Retinal pigment epithelial cell (primary cell): ENCODE results near the gene PRKAG2.

Source experiments
- DNase-seq: peaks from one replicate; pipeline ENCODE4 v3.0.0-alpha.2; 2010; ENCODE audit warnings: low read depth
- H3K4me3 ChIP-seq: 2 replicates; pipeline ENCODE4 v1.5.1; 2011; ENCODE audit warnings: mild to moderate bottlenecking, low read length, control low read depth, moderate library complexity
- TF ChIP-seq, protein P1 (sequence below): conservative IDR thresholded peaks from 2 replicates; pipeline ENCODE4 v1.5.1; 2011; ENCODE audit warnings: low read depth, low read length, control low read depth, inconsistent platforms

PRKAG2 gene

DNA sequence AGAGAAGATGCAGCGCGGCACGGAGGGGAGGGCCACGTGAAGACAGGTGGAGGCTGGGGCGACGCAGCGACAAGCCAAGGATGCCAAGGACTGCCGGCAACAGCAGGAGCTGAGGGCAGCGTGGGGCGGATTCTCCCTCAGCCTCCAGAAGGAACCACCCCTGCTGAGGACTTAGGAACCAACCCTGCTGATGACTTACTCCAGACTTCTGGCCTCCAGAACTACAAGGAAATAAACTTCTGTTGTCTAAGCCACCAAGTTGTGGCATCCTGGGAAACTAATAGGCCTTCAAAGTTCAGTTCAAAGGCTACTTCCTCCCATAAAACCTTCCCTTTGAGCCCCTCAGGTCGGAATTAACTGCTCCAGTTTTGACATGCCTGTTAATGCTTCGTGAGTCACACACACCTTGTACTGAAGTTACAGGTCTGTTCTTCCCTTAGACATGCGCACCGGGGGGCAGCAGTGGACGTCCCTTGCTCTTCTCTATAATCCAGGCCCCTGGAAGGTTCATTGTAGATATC, 268.8 kb downstream of the PRKAG2 start:
- H3K4me3 ChIP-seq, result no peak overlapping the region
- TF ChIP-seq, protein P1, sequence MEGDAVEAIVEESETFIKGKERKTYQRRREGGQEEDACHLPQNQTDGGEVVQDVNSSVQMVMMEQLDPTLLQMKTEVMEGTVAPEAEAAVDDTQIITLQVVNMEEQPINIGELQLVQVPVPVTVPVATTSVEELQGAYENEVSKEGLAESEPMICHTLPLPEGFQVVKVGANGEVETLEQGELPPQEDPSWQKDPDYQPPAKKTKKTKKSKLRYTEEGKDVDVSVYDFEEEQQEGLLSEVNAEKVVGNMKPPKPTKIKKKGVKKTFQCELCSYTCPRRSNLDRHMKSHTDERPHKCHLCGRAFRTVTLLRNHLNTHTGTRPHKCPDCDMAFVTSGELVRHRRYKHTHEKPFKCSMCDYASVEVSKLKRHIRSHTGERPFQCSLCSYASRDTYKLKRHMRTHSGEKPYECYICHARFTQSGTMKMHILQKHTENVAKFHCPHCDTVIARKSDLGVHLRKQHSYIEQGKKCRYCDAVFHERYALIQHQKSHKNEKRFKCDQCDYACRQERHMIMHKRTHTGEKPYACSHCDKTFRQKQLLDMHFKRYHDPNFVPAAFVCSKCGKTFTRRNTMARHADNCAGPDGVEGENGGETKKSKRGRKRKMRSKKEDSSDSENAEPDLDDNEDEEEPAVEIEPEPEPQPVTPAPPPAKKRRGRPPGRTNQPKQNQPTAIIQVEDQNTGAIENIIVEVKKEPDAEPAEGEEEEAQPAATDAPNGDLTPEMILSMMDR, result peak; percentile 27
- no peak for DNase-seq

DNA sequence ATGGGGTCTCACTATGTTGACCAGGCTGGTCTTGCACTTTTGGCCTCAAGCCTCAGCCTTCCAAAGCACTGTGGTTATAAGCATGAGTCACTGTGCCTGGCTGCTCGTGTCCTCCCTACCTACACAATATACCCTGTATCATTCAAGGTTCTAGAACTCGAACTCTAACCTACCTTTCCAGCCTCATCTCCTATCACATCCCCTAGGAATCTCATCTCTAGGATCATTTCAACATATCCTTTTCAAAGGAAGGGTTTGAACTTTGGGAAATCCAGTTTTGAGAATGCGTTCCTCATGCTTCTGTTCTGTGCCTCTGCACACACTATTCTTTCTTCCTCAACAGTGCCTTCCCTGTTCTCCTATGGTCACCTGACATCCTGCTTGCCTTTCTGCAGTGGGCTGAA, 269.4 kb downstream of the PRKAG2 start:
- TF ChIP-seq, protein P1, result no peak
- no peak for DNase-seq
- H3K4me3 ChIP-seq, result no peak overlapping the region

DNA sequence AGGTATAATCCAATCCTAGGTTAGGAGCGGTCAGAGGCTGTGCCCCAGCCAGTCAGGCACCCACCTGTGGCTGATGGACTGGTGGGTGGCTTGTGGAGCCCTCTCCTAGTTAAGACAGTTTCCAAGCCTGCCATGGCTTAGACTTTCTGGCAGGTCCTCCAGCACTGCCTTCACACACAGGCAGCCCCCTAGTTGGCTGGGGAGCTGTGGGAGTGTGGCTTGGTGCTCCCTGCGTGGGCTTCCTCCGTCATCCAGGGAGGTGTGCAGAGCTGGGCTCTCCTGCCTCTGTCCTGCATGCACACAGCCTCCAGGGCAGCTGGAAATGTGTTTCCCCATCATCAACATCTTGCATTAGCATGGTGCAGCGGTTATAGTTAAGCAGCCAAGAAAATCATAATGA, 273.0 kb downstream of the PRKAG2 start:
- no peak for DNase-seq
- TF ChIP-seq, protein P1, result no peak
- H3K4me3 ChIP-seq, result no peak overlapping the region

DNA sequence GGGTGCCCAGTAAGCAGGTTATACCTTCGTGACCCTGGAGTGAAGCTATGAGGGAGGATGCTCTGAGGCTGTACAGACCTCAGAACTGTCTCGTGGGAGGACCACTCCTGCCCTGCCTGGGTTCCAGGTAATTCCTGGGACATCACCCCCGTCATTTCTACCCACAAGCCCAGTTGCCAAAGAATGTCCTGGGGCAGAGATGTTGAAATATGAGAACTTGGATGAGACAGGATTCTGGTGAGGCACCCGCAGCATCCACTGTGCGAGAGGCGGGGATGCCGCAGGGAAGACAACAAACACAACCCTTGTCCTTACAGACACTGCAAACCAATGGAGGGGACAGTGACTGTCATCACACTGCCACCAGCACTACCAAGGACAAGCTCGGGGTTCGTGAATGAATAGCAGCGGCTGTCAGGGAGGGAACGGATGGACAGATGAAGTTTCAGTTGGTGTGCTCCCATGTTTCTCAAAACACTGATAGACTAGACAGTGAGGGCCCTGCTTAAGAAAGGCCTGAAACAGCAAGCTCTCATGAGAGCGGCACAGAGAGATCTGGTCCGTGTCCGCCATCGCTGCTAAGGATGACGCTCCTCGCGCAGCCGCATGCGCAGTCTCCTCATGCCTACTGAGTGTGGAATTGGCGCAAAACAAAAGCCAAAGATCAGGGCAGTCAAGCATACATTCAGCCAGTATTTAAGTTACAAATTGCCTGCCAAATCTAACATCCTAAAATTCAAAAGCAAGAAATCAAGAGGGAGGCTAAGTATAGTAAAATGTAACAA, 275.2 kb downstream of the PRKAG2 start:
- H3K4me3 ChIP-seq, result no peak overlapping the region
- no peak for DNase-seq
- TF ChIP-seq, protein P1, result no peak

DNA sequence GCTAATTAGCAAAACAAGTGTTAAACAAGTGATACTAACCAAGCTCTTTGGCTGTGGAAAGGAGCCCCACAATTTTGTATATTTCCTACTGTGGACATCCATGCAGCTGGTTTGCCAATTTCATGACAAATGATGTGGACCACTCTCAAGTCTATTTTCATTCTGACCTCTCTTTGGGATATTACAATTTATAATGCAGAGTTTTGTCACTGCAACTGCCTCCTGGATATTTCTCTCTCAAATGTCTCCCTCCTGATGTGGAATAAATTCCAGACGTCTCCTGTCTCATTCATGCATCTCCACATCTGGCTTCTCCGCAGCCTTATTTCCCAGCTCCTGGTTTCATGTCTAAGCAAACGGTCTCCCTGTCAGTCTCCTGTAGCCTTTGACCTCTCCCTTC, 276.6 kb downstream of the PRKAG2 start:
- DNase-seq, result no peak
- TF ChIP-seq, protein P1, result no peak
- H3K4me3 ChIP-seq, result peak overlapping the region; percentile 7

DNA sequence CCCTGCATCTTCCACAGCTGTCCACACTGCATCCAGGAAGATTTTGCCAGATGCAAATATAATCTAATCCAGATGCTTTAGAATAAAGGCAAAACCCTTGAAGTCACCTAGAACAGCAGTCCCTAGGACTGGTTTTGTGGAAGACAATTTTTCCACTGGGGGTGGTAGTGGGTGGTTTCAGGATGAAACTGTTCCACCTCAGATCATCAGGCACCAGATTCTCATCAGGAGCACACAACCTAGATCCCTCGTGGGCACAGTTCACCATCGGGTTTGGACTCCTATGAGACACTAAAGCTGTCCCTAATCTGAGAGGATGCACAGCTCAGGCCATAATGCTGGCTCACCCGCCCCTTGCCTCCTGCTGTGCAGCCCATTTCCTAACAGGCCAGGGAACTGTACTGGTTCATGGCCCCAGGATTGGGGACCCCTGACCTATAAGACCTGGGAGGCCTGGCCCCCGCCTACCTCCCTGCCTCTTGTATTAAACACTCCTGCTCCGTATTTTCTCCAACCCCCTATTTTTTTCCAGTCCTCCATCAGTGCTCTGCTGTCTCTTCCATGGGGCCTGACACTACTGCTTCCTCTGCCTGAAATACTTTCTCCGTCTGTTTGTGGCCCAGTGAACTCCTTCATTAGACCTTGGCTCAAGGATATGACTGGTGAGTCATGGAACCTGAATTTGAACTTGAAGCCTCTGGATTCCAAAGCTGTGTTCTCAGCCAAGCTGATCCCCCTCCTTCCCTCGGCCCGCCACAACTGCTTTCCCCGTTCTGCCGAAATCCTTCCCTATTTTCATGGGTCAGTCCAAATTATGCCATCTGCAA, 277.3 kb downstream of the PRKAG2 start:
- H3K4me3 ChIP-seq, result peak overlapping the region; percentile 12
- peak; percentile 81 for DNase-seq
- TF ChIP-seq, protein P1, result no peak
